ENCODE results near the gene AKAP6.

DNA sequence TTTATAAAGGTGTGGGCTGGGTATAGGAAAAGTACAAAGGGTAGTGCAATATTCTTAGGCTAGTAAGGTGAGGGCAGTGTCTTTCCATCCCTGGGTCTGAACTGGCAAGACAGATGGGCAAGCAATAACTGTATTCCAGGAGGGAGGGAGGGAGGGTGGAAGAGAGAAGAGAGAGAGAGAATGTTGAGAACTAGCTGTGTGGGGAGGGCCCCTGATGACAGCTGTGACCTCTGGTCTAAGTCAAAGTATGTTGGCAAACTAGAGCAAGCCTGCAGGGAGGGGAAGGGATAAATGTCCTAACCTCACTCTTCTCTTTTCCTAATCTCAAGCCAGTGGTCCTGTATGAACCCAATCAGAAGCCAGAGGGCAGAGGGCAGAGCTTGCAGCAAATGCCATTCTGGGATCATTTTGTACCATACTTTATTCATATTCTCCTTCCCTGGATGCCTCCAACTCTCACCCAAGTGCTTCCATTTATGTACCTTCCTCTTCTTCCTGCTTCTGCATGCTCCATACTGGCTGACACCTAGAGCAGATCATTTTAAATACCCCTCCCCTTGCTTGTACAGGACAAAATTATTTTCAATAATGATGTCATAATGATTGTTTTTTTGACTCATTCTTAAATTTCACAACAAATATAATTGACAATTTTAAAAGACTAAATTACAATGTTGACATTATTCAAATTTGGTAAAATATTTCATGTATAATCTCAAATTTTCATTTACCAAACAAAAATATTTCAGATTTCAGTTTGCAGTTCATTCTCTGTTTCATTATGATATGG lies 75.9 kb downstream of the AKAP6 start:
- TF ChIP-seq, protein P1, sequence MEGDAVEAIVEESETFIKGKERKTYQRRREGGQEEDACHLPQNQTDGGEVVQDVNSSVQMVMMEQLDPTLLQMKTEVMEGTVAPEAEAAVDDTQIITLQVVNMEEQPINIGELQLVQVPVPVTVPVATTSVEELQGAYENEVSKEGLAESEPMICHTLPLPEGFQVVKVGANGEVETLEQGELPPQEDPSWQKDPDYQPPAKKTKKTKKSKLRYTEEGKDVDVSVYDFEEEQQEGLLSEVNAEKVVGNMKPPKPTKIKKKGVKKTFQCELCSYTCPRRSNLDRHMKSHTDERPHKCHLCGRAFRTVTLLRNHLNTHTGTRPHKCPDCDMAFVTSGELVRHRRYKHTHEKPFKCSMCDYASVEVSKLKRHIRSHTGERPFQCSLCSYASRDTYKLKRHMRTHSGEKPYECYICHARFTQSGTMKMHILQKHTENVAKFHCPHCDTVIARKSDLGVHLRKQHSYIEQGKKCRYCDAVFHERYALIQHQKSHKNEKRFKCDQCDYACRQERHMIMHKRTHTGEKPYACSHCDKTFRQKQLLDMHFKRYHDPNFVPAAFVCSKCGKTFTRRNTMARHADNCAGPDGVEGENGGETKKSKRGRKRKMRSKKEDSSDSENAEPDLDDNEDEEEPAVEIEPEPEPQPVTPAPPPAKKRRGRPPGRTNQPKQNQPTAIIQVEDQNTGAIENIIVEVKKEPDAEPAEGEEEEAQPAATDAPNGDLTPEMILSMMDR (IDR thresholded peaks at IDR 0.05; ENCODE audit: low read length) = no peak
- no peak for TF ChIP-seq EZH2 (IDR thresholded peaks at IDR 0.05; ENCODE audit: borderline replicate concordance, low read length)
